HT-29 (cell line): Measurements from ENCODE around the gene FRMPD2. TPM values are rescaled to one million over a fixed set of nuclear protein-coding genes. Genes with fewer than 3 reads are reported as not detected.
A peak's percentile ranks its signal among the peaks of the same experiment; 100 is the strongest.
"Not testable (repeated sequence)": the region's sequence is repeated elsewhere in the genome, so short reads cannot be mapped to it uniquely, and the experiment has no call there.

ENCODE experiments used
- DNase-seq: peaks from one replicate; pipeline ENCODE4 v3.0.0-alpha.2; 2015; ENCODE audit warnings: low spot score
- total RNA-seq: library from RNA; depleted of rRNA; stranded (reverse); fragments of >200 nt; shearing (Covaris generic); gene quantifications from 2 replicates; pipeline ENCODE4 v1.2.3, GENCODE V29; 2014

The FRMPD2 gene
- total RNA-seq, 1 experiment from 2014 or later: not detected

GRCh38 chr10:48290286-48290685, 15.8 kb upstream of the FRMPD2 start:
- DNase-seq: no peak

- peak; percentile 65 for DNase-seq
These were observed 15.2 kb upstream of the FRMPD2 start for GRCh38 chr10:48289501-48290238.

GRCh38 chr10:48288661-48289060, 14.2 kb upstream of the FRMPD2 start:
- DNase-seq: no peak

- DNase-seq: peak; percentile 40
These were observed 13.2 kb upstream of the FRMPD2 start for GRCh38 chr10:48287417-48288391.

- DNase-seq: no peak
These were observed 11.9 kb upstream of the FRMPD2 start for GRCh38 chr10:48286356-48286755.

GRCh38 chr10:48285710-48286109, 11.2 kb upstream of the FRMPD2 start:
- no peak for DNase-seq

GRCh38 chr10:48284811-48285210, 10.3 kb upstream of the FRMPD2 start:
- no peak for DNase-seq

- DNase-seq: peak; percentile 29
These were observed 9.6 kb upstream of the FRMPD2 start for GRCh38 chr10:48284002-48284546.

- no peak for DNase-seq
These were observed 8.3 kb upstream of the FRMPD2 start for GRCh38 chr10:48282829-48283228.

GRCh38 chr10:48281697-48282096, 7.2 kb upstream of the FRMPD2 start:
- DNase-seq: not testable (repeated sequence)

GRCh38 chr10:48279081-48279751, 4.7 kb upstream of the FRMPD2 start:
- no peak for DNase-seq

- no peak for DNase-seq
These were observed 2.6 kb upstream of the FRMPD2 start for GRCh38 chr10:48277093-48277492.

GRCh38 chr10:48273741-48274140, 755 bp downstream of the FRMPD2 start:
- DNase-seq: no peak

GRCh38 chr10:48272682-48273081, 1.8 kb downstream of the FRMPD2 start:
- DNase-seq: no peak

GRCh38 chr10:48271047-48271730, 3.3 kb downstream of the FRMPD2 start:
- no peak for DNase-seq

- DNase-seq: no peak
These were observed 8.0 kb downstream of the FRMPD2 start for GRCh38 chr10:48266528-48266927.

GRCh38 chr10:48258105-48258504, 16.4 kb downstream of the FRMPD2 start:
- DNase-seq: no peak

- no peak for DNase-seq
These were observed 17.0 kb downstream of the FRMPD2 start for GRCh38 chr10:48257407-48257961.

GRCh38 chr10:48255722-48256121, 18.8 kb downstream of the FRMPD2 start:
- no peak for DNase-seq

GRCh38 chr10:48254750-48255512, 19.6 kb downstream of the FRMPD2 start:
- no peak for DNase-seq
